ENCODE results near the gene IGLL5. TPM values are rescaled to one million over a fixed set of nuclear protein-coding genes. Genes with fewer than 3 reads are reported as not detected.
A peak's percentile ranks its signal among the peaks of the same experiment; 100 is the strongest.

Gene IGLL5
- total and polyA plus RNA-seq, 4 experiments from 2014 or later = 0.26 to 3.6 TPM; not detected in 2

GRCh38 chr22:22927196-22927887 lies 39.7 kb downstream of the IGLL5 start:
- no peaks in the 10 kb centered on the region for H3K27me3 ChIP-seq (ENCODE audit: insufficient read depth, low read length)
- Mint-ChIP-seq H3K27me3 (no peaks in the 10 kb centered on the region), H3K9me3 (no peaks in the 10 kb centered on the region), H3K27ac (peak overlapping the region in 2 of 7 donors; percentile 49 to 71), H3K4me1 (peaks cover 14 to 40% (median 24%) of the 10 kb centered on the region in 4 donors), H3K36me3 (no peaks in the 10 kb centered on the region), H3K4me3 (no peak overlapping the region)
- intact Hi-C loops (cut with micrococcal nuclease) = no loop called here
- H3K4me1 ChIP-seq (ENCODE audit: insufficient read depth, low read length) = peaks cover 12% of the 10 kb centered on the region
- H3K27ac ChIP-seq (ENCODE audit: low read depth, low read length) = no peak overlapping the region
- H3K9me3 ChIP-seq (ENCODE audit: control insufficient read depth in 1 of 2, low read length in 2 of 2) = no peaks in the 10 kb centered on the region
- no peak for DNase-seq
- POLR2A ChIA-PET (ENCODE audit: partially characterized antibody) = no interaction called here
- no peaks in the 10 kb centered on the region for H3K36me3 ChIP-seq (ENCODE audit: insufficient read depth, low read length)
- CTCF ChIA-PET (ENCODE audit: partially characterized antibody) = interaction anchor here (1.4 kb wide), 1 partner anchor 27 kb away, joined by 4 read pairs; no protein-coding TSS in a partner anchor
- no peak overlapping the region for H3K4me3 ChIP-seq (ENCODE audit: low read length in 2 of 2)

DNA sequence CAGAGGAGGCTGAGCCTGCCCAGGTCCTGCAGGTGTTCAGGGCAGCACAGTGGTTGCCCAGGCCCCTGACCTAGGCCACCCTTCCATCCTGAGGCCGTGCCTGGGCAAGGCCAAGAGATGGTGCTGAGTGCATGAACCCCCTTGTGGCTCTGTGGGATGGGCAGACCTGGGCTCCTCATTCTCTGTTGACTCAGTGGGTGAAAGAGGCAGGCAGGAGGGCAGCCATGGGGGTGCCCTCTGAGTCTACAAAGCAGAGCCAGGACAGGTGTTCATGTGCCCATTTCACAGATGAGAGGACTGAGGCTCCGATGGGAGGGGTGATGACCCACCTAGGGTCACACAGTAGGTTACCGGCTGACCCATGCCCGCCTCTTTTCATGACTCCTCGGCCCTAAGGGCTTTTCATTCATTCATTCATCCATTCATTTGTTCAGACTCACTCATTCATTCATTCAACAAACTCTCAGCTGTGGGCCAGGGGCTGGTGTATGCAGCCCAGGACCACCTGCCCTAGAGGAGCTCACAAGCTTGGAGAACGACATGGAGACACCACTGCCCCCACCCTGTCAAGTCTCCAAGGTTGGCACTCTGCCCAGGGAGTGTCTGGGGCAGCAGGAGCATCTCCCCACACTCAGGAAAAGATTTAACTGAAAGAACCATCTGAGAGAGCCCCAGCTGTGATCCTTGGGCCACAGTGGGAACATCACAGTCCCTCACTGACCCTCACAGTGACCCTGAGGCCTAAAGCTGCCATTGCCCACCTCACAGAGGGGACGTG lies 40.5 kb downstream of the IGLL5 start:
- Mint-ChIP-seq H3K27me3 (no peaks in the 10 kb centered on the region), H3K27ac (peak overlapping the region in 6 of 7 donors; percentile 41 to 83 (median 57)), H3K4me3 (peak overlapping the region in 2 of 8 donors; percentile 23 to 25), H3K9me3 (no peaks in the 10 kb centered on the region), H3K36me3 (no peaks in the 10 kb centered on the region), H3K4me1 (peaks cover 13 to 40% (median 24%) of the 10 kb centered on the region in 4 donors)
- H3K27me3 ChIP-seq (ENCODE audit: insufficient read depth, low read length) = no peaks in the 10 kb centered on the region
- peaks cover 12% of the 10 kb centered on the region for H3K4me1 ChIP-seq (ENCODE audit: insufficient read depth, low read length)
- intact Hi-C loops (cut with micrococcal nuclease) = no loop called here
- ChIA-PET CTCF (ENCODE audit: partially characterized antibody) (interaction anchor here (1.4 kb wide), 1 partner anchor 27 kb away, joined by 4 read pairs; no protein-coding TSS in a partner anchor), POLR2A (ENCODE audit: partially characterized antibody) (no interaction called here)
- H3K36me3 ChIP-seq (ENCODE audit: insufficient read depth, low read length) = no peaks in the 10 kb centered on the region
- no peak overlapping the region for H3K27ac ChIP-seq (ENCODE audit: low read depth, low read length)
- H3K4me3 ChIP-seq (ENCODE audit: low read length in 2 of 2) = no peak overlapping the region
- no peaks in the 10 kb centered on the region for H3K9me3 ChIP-seq (ENCODE audit: control insufficient read depth in 1 of 2, low read length in 2 of 2)
- DNase-seq = no peak

GRCh38 chr22:22928666-22929380 lies 41.2 kb downstream of the IGLL5 start:
- Mint-ChIP-seq H3K4me1 (peaks cover 12 to 40% (median 24%) of the 10 kb centered on the region in 4 donors), H3K27me3 (no peaks in the 10 kb centered on the region), H3K27ac (peak overlapping the region in 6 of 7 donors; percentile 9 to 83 (median 56)), H3K36me3 (no peaks in the 10 kb centered on the region), H3K4me3 (peak overlapping the region in 6 of 8 donors; percentile 23 to 61 (median 34)), H3K9me3 (no peaks in the 10 kb centered on the region)
- no peaks in the 10 kb centered on the region for H3K9me3 ChIP-seq (ENCODE audit: control insufficient read depth in 1 of 2, low read length in 2 of 2)
- intact Hi-C loops (cut with micrococcal nuclease) = no loop called here
- peak; percentile 14 to 79 (median 46) for DNase-seq
- no peak overlapping the region for H3K4me3 ChIP-seq (ENCODE audit: low read length in 2 of 2)
- CTCF ChIA-PET (ENCODE audit: partially characterized antibody) = interaction anchor here (1.4 kb wide), 1 partner anchor 26 kb away, joined by 4 read pairs; no protein-coding TSS in a partner anchor
- POLR2A ChIA-PET (ENCODE audit: partially characterized antibody) = no interaction called here
- no peaks in the 10 kb centered on the region for H3K27me3 ChIP-seq (ENCODE audit: insufficient read depth, low read length)
- H3K36me3 ChIP-seq (ENCODE audit: insufficient read depth, low read length) = no peaks in the 10 kb centered on the region
- peaks cover 12% of the 10 kb centered on the region for H3K4me1 ChIP-seq (ENCODE audit: insufficient read depth, low read length)
- no peak overlapping the region for H3K27ac ChIP-seq (ENCODE audit: low read depth, low read length)

GRCh38 chr22:22929381-22930221 lies 42.0 kb downstream of the IGLL5 start:
- no peaks in the 10 kb centered on the region for H3K36me3 ChIP-seq (ENCODE audit: insufficient read depth, low read length)
- POLR2A ChIA-PET (ENCODE audit: partially characterized antibody) = no interaction called here
- Mint-ChIP-seq H3K36me3 (no peaks in the 10 kb centered on the region), H3K9me3 (no peaks in the 10 kb centered on the region), H3K4me1 (peaks cover 12 to 35% (median 24%) of the 10 kb centered on the region in 4 donors), H3K4me3 (peak overlapping the region in 2 of 8 donors; percentile 7 to 26), H3K27me3 (no peaks in the 10 kb centered on the region), H3K27ac (peak overlapping the region in 1 of 7 donors; percentile 35)
- no peak overlapping the region for H3K27ac ChIP-seq (ENCODE audit: low read depth, low read length)
- H3K27me3 ChIP-seq (ENCODE audit: insufficient read depth, low read length) = no peaks in the 10 kb centered on the region
- DNase-seq = no peak
- H3K9me3 ChIP-seq (ENCODE audit: control insufficient read depth in 1 of 2, low read length in 2 of 2) = no peaks in the 10 kb centered on the region
- intact Hi-C loops (cut with micrococcal nuclease) = no loop called here
- CTCF ChIA-PET (ENCODE audit: partially characterized antibody) = no interaction called here
- H3K4me3 ChIP-seq (ENCODE audit: low read length in 2 of 2) = no peak overlapping the region
- H3K4me1 ChIP-seq (ENCODE audit: insufficient read depth, low read length) = peaks cover 12% of the 10 kb centered on the region

- ChIA-PET POLR2A (ENCODE audit: partially characterized antibody) (no interaction called here), CTCF (ENCODE audit: partially characterized antibody) (interaction anchor here (1.2 kb wide), 1 partner anchor 15 kb away, joined by 3 read pairs; no protein-coding TSS in a partner anchor)
- H3K9me3 ChIP-seq (ENCODE audit: control insufficient read depth in 1 of 2, low read length in 2 of 2) = no peaks in the 10 kb centered on the region
- Mint-ChIP-seq H3K27ac (no peak overlapping the region), H3K4me3 (no peak overlapping the region), H3K27me3 (no peaks in the 10 kb centered on the region), H3K36me3 (no peaks in the 10 kb centered on the region), H3K4me1 (peaks cover 12 to 34% (median 23%) of the 10 kb centered on the region in 4 donors), H3K9me3 (no peaks in the 10 kb centered on the region)
- H3K4me1 ChIP-seq (ENCODE audit: insufficient read depth, low read length) = peaks cover 12% of the 10 kb centered on the region
- no peaks in the 10 kb centered on the region for H3K27me3 ChIP-seq (ENCODE audit: insufficient read depth, low read length)
- DNase-seq = no peak
- no peaks in the 10 kb centered on the region for H3K36me3 ChIP-seq (ENCODE audit: insufficient read depth, low read length)
- intact Hi-C loops (cut with micrococcal nuclease) = no loop called here
- no peak overlapping the region for H3K4me3 ChIP-seq (ENCODE audit: low read length in 2 of 2)
- H3K27ac ChIP-seq (ENCODE audit: low read depth, low read length) = no peak overlapping the region
These were observed 42.5 kb downstream of the IGLL5 start for GRCh38 chr22:22930222-22930497.

DNA sequence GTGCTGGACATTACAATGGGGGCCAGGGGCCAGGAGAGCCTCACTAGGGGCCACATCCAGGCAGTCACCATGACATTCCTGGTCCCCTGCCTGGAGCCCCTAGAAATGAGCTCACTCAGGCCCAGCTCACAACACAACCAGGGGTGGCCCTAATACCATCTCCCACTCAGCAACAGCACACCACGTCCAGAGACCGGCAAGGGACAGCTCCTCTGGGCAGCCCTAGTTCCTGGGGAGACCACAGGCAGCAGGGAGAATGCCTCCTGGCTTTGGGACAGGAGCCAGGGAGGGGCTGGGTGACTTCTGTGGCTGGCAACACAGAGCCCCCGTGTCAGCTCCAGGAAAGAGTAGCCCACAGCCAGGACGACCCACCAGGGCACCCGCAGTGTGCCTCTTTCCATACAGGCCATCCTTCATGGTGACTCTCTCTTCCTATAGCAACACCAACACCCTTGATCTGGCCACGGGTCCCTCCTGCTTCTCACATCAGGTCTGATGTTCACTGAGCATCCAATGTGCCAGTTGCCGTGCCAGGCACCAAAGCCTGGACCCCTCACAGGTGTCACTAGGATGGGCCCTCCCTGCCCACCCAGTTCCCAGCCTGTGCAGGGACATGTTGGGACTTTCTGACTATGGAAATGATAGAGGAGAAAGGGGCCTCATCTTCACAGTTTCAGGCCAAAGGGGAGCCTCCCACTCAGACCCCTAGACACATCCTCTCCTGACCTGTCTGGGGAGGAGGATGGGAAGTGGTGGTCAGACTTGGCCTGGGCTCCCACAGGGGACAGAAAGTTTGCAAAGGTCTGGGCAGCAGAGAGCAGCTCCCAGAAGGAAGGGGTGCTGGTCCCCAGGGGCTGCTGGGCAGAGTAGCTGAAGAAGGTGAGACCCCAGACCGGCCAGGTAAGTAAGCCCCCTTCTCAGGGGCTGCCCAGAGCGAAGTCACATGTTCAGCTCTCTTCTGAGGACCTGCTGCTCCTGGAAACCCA lies 43.2 kb downstream of the IGLL5 start:
- H3K4me1 ChIP-seq (ENCODE audit: insufficient read depth, low read length) = peaks cover 12% of the 10 kb centered on the region
- no peaks in the 10 kb centered on the region for H3K36me3 ChIP-seq (ENCODE audit: insufficient read depth, low read length)
- H3K36me3 Mint-ChIP-seq = no peaks in the 10 kb centered on the region
- H3K4me3 ChIP-seq (ENCODE audit: low read length in 2 of 2) = no peak overlapping the region
- DNase-seq = no peak
- no peaks in the 10 kb centered on the region for H3K27me3 Mint-ChIP-seq
- ChIA-PET CTCF (ENCODE audit: partially characterized antibody) (interaction anchor here (0.6 to 1.7 kb wide), 3 partner anchors 14 to 242 kb away, joined by 3 to 5 read pairs (median 3); no protein-coding TSS in a partner anchor), POLR2A (ENCODE audit: partially characterized antibody) (no interaction called here)
- no peaks in the 10 kb centered on the region for H3K27me3 ChIP-seq (ENCODE audit: insufficient read depth, low read length)
- H3K4me1 Mint-ChIP-seq = peaks cover 10 to 34% (median 23%) of the 10 kb centered on the region in 4 donors
- H3K27ac Mint-ChIP-seq = peak overlapping the region in 1 of 7 donors; percentile 36
- intact Hi-C loops (cut with micrococcal nuclease) = no loop called here
- H3K9me3 Mint-ChIP-seq = no peaks in the 10 kb centered on the region
- H3K9me3 ChIP-seq (ENCODE audit: control insufficient read depth in 1 of 2, low read length in 2 of 2) = no peaks in the 10 kb centered on the region
- H3K4me3 Mint-ChIP-seq = no peak overlapping the region
- H3K27ac ChIP-seq (ENCODE audit: low read depth, low read length) = no peak overlapping the region

Measured in CD4-positive, alpha-beta memory T cell (primary cell).